DLD1 (cell line): ENCODE measurements around the gene ETF1.
"Not testable (repeated sequence)": the region's sequence is repeated elsewhere in the genome, so short reads cannot be mapped to it uniquely, and the experiment has no call there.

Source experiments
- in situ Hi-C: cut with HindIII; loops from 2 replicates; pipeline ENCODE4 v1.10.0; 2017; ENCODE audit warnings: low sequenced_read_pairs

The ETF1 gene

GRCh38 chr5:138492560-138493045 is 50.4 kb downstream of the ETF1 start:
- in situ Hi-C loops, result no loop called here

- in situ Hi-C loops, result no loop called here
Observed at GRCh38 chr5:138491669-138492559, 51.1 kb downstream of the ETF1 start.

GRCh38 chr5:138491284-138491648 is 51.8 kb downstream of the ETF1 start:
- in situ Hi-C loops, result no loop called here

GRCh38 chr5:138490648-138491283 is 52.3 kb downstream of the ETF1 start:
- in situ Hi-C loops, result no loop called here

- in situ Hi-C loops, result no loop called here
Observed at GRCh38 chr5:138489683-138490061, 53.4 kb downstream of the ETF1 start.

- in situ Hi-C loops, result no loop called here
Observed at GRCh38 chr5:138488481-138488945, 54.5 kb downstream of the ETF1 start.

GRCh38 chr5:138482638-138483037 is 60.4 kb downstream of the ETF1 start:
- in situ Hi-C loops, result no loop called here

- in situ Hi-C loops, result no loop called here
Observed at GRCh38 chr5:138476918-138477317, 66.1 kb downstream of the ETF1 start.

GRCh38 chr5:138473151-138473550 is 69.9 kb downstream of the ETF1 start:
- in situ Hi-C loops, result not testable (repeated sequence)

- in situ Hi-C loops, result no loop called here
Observed at GRCh38 chr5:138472353-138472752, 70.7 kb downstream of the ETF1 start.

GRCh38 chr5:138471052-138471361 is 72.0 kb downstream of the ETF1 start:
- in situ Hi-C loops, result no loop called here

GRCh38 chr5:138470322-138471051 is 72.5 kb downstream of the ETF1 start:
- in situ Hi-C loops, result no loop called here

- in situ Hi-C loops, result no loop called here
Observed at GRCh38 chr5:138469540-138470321, 73.3 kb downstream of the ETF1 start.

GRCh38 chr5:138468966-138469539 is 74.0 kb downstream of the ETF1 start:
- in situ Hi-C loops, result no loop called here

- in situ Hi-C loops, result no loop called here
Observed at GRCh38 chr5:138468133-138468965, 74.7 kb downstream of the ETF1 start.

- in situ Hi-C loops, result no loop called here
Observed at GRCh38 chr5:138467711-138468132, 75.3 kb downstream of the ETF1 start.

GRCh38 chr5:138466900-138467710 is 75.9 kb downstream of the ETF1 start:
- in situ Hi-C loops, result no loop called here

- in situ Hi-C loops, result no loop called here
Observed at GRCh38 chr5:138466125-138466899, 76.7 kb downstream of the ETF1 start.
